K562 (cell line): ENCODE data around the gene NLRP5. TPM values are rescaled to one million over a fixed set of nuclear protein-coding genes. Genes with fewer than 3 reads are reported as not detected.
A peak's percentile ranks its signal among the peaks of the same experiment; 100 is the strongest.
"Not testable (repeated sequence)": the region's sequence is repeated elsewhere in the genome, so short reads cannot be mapped to it uniquely, and the experiment has no call there.

Source experiments
- ATAC-seq: fragments of 200-7000 bp; cut with Tn5 transposase; 3 replicates; pipeline ENCODE4 v1.9.1; 2020; ENCODE audit warnings: moderate library complexity
- BruUV-seq: library from RNA; stranded (reverse); fragments of 400-500 nt; replicated peaks from 2 replicates; lab custom pipeline; 2021; lab: Mats Ljungman, UMichigan
- CTCF ChIA-PET: fragments of 300-600 bp; formaldehyde crosslinking; extraction: SDS; loops from one replicate; lab custom pipeline; 2021; ENCODE audit warnings: low intra/inter-chr PET ratio; lab: Yijun Ruan, JAX
- POLR2A ChIA-PET: fragments of 300-600, 350-650 bp; sonication (Branson Sonifier 250); formaldehyde crosslinking; extraction: SDS; loops from one replicate; lab custom pipeline; 2021; ENCODE audit warnings: antibody characterized with exemption, inconsistent platforms; lab: Yijun Ruan, JAX
- DNase-seq, 4 experiments: peaks; one replicate each; pipeline versions ENCODE4 v3.0.0 to v3.0.0-alpha.2; 2011 to 2018; ENCODE audit warnings: low spot score in 3 of 4, mixed read lengths in 3 of 4; ENCODE audit errors: extremely low read depth in 1 of 4
- FAIRE-seq: peaks from 2 replicates; lab custom pipeline; 2011; peaks lifted over from hg19 to GRCh38; lab: Jason Lieb, UNC
- H2AFZ ChIP-seq: 2 replicates; pipeline ENCODE4 v1.6.0; 2011; ENCODE audit warnings: low read depth, low read length, control low read depth, inconsistent platforms
- H3K27ac ChIP-seq: fragments of 200-600 bp; 3 replicates; pipeline ENCODE4 v1.8.0; 2011; ENCODE audit warnings: low read depth, mild to moderate bottlenecking, control low read depth, inconsistent platforms, low read length, moderate library complexity, mixed read lengths; ENCODE audit errors: extremely low read depth
- H3K27me3 ChIP-seq, 2 experiments: fragments of 300-600 bp in 1 of 2; 2 replicates in 1 of 2; 3 replicates in 1 of 2; pipeline versions ENCODE4 v1.6.0 to v1.8.0; 2011; ENCODE audit warnings: inconsistent platforms in 2 of 2, low read length in 2 of 2, mild to moderate bottlenecking in 1 of 2, mixed read lengths in 1 of 2, moderate library complexity in 1 of 2; ENCODE audit not compliant: control insufficient read depth in 2 of 2, insufficient read depth in 2 of 2
- H3K36me3 ChIP-seq: fragments of 300-600 bp; 3 replicates; pipeline ENCODE4 v1.8.0; 2011; ENCODE audit warnings: mild to moderate bottlenecking, low read length, inconsistent platforms; ENCODE audit not compliant: control insufficient read depth, insufficient read depth
- H3K4me1 ChIP-seq, 2 experiments: fragments of 200-600 bp in 1 of 2; replicated peaks in 1 of 2; 2 replicates in 1 of 2; 3 replicates in 1 of 2; pipeline versions ENCODE4 v1.5.1 to v1.8.0; 2011; ENCODE audit warnings: inconsistent platforms in 2 of 2, low read length in 2 of 2, mild to moderate bottlenecking in 1 of 2, mixed read lengths in 1 of 2, moderate library complexity in 1 of 2; ENCODE audit not compliant: control insufficient read depth in 2 of 2, insufficient read depth in 2 of 2
- H3K4me2 ChIP-seq: 2 replicates; pipeline ENCODE4 v1.6.1; 2011; ENCODE audit warnings: low read length, control low read depth, inconsistent platforms, mixed read lengths; ENCODE audit not compliant: insufficient read depth
- H3K4me3 ChIP-seq: fragments of 200-600 bp; sonication (generic), shearing (Covaris generic); 2 replicates; pipeline ENCODE4 v1.5.1; 2016; ENCODE audit warnings: control low read depth, inconsistent platforms
- H3K79me2 ChIP-seq: fragments of 200-600 bp; 3 replicates; pipeline ENCODE4 v1.8.0; 2011; ENCODE audit warnings: low read length, inconsistent platforms; ENCODE audit not compliant: control insufficient read depth, insufficient read depth
- H3K9ac ChIP-seq, 2 experiments: 2 replicates each; pipeline versions ENCODE4 v1.6.0 to v1.6.1; 2011; ENCODE audit warnings: low read depth in 2 of 2, low read length in 2 of 2, control low read depth in 1 of 2, inconsistent platforms in 1 of 2, mild to moderate bottlenecking in 1 of 2, mixed read lengths in 1 of 2; ENCODE audit not compliant: insufficient read depth in 1 of 2
- H3K9me1 ChIP-seq: one replicate; pipeline ENCODE4 v1.6.0; 2011; ENCODE audit warnings: inconsistent platforms, mild to moderate bottlenecking, low read length, moderate library complexity; ENCODE audit not compliant: control insufficient read depth, insufficient read depth
- H3K9me3 ChIP-seq: replicated peaks from 2 replicates; pipeline ENCODE4 v1.5.1; 2011; ENCODE audit warnings: low read depth, low read length, inconsistent platforms; ENCODE audit not compliant: control insufficient read depth, insufficient read depth
- H4K20me1 ChIP-seq: replicated peaks from 2 replicates; pipeline ENCODE4 v1.6.1; 2011; ENCODE audit warnings: low read length, inconsistent platforms, mixed read lengths; ENCODE audit not compliant: control insufficient read depth, insufficient read depth
- BRD4 ChIP-seq: fragments of 200-600 bp; sonication (generic); IDR thresholded peaks from 2 replicates; pipeline ENCODE4 v1.6.1; 2017; ENCODE audit warnings: inconsistent platforms
- MBD2 ChIP-seq: sonication (generic); IDR thresholded peaks from 2 replicates; pipeline ENCODE4 v1.6.1; 2016; ENCODE audit warnings: low read depth, borderline replicate concordance
- POLR2G ChIP-seq: fragments of 200-400 bp; formaldehyde crosslinking; IDR thresholded peaks from 2 replicates; pipeline ENCODE4 v1.6.1; 2017; ENCODE audit warnings: low read depth, mild to moderate bottlenecking, antibody characterized with exemption, low read length, moderate library complexity
- WGBS: fragments of 100-300 bp; shearing (Covaris generic); methylation state at CpG from one replicate; pipeline ENCODE4 v1.1.6; 2016; ENCODE audit warnings: low coverage, mixed read lengths; ENCODE audit not compliant: insufficient coverage; ENCODE audit errors: missing lambda C conversion rate; 5-methylcytosine and 5-hydroxymethylcytosine counted together
- in situ Hi-C: fragments of 300-500 bp; cut with MboI; formaldehyde crosslinking; loops from 4 replicates; pipeline ENCODE4 v1.15.0; 2018; ENCODE audit warnings: inconsistent platforms, mixed read lengths
- intact Hi-C: fragments of 100-400 bp; cut with micrococcal nuclease; formaldehyde crosslinking; loops from 2 replicates; pipeline ENCODE4 v1.14.2; 2022
- polyA plus RNA-seq, 8 experiments: library from polyadenylated mRNA; depleted of rRNA in 4 of 8; stranded (reverse) in 5 of 8; unstranded in 3 of 8; fragments of >200 nt; fragmentation: Nextera tagmentation in 2 of 8; fragmentation: Illumina TruSeq in 1 of 8; extraction: Ambion mirVana in 2 of 8; extraction: Trizol in 1 of 8; gene quantifications; 2 replicates each; pipeline versions ENCODE4 v1.2.1 to v1.2.3, GENCODE V29; 2011 to 2014; ENCODE audit warnings: inconsistent platforms in 1 of 8, missing spikeins in 1 of 8
- total RNA-seq, 7 experiments: library from RNA; depleted of rRNA in 6 of 7; stranded (reverse); fragments of >200 nt in 6 of 7; fragmentation: Illumina TruSeq in 2 of 7; extraction: Trizol in 2 of 7; gene quantifications; 2 replicates each; pipeline versions ENCODE4 v1.2.1 to v1.2.3, GENCODE V29; 2011 to 2021; ENCODE audit warnings: low replicate concordance in 1 of 7

Gene NLRP5
- total and polyA plus RNA-seq, 9 of the 15 experiments (the other 6 are each of a cell fraction or from before 2014, with no cell fraction given), result 0.04 to 0.07 TPM; not detected in 7

DNA sequence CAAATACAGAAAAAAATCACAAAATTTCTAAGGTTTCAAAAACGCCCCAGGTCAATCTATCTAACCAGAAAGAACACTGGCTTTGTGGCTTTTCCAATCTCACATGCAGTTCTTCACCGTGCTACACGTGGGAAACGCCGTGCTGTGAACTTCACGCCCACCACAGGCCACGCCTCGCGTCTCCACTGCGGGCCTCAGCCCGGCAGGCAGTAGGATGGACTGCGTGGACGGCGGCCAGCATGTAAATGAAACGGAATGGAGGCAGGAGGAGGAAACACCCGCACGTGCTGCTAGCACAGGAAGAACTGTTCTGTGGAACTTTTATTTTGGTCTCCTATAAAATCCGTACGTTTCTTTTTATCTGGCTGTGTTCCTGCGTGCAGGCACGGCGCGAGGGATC lies 110.7 kb downstream of the NLRP5 start:
- Histone ChIP-seq H3K27me3 (no peaks in the 10 kb centered on the region), H2AFZ (no peak overlapping the region), H3K79me2 (peaks cover 68% of the 10 kb centered on the region), H3K27ac (no peak overlapping the region), H3K36me3 (peaks cover 81% of the 10 kb centered on the region), H3K4me3 (no peak overlapping the region), H3K9ac (no peak overlapping the region), H3K9me3 (peaks cover 13% of the 10 kb centered on the region), H3K4me1 (peaks cover 0 to 9% of the 10 kb centered on the region in 2 experiments; a peak in 1 of 5 replicates), H3K4me2 (no peak overlapping the region), H3K9me1 (no peaks in the 10 kb centered on the region), H4K20me1 (no peaks in the 10 kb centered on the region)
- intact Hi-C loops, result no loop called here
- DNase-seq (no peak), ATAC-seq (no peak), FAIRE-seq (no peak)
- TF ChIP-seq BRD4 (no peak), POLR2G (peak; percentile 54; the same call in 1 of the 2 replicates)
- CTCF ChIA-PET, result no interaction called here
- POLR2A ChIA-PET, result interaction anchor here (1.2 kb wide), 1 partner anchor 12 kb away, joined by 4 read pairs; no protein-coding TSS in a partner anchor
- in situ Hi-C loops, result no loop called here
- WGBS, result 93% methylated on average over 17 of the region's 23 CpGs
- no TSS peak for BruUV-seq

DNA sequence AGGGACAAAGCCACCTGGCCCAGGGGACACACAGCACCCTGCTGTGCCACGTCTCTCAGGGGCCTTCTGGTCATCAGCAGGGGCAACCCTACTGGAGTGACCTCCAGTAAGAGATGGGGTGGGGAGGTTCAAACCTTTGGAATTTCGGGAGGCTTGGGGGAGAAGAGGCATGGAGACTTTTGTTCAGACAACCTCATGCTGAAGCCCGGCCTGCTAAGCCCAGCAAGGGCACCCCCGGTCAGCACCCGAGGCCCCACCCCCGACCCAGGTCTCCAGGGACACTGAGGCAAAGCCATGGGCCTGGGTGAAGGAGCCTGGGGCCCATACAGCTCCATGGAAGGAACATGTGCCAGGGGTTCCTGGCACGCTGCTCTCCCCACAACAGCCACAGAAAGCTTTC lies 111.2 kb downstream of the NLRP5 start:
- ChIA-PET POLR2A (no interaction called here), CTCF (no interaction called here)
- Histone ChIP-seq H3K9ac (no peak overlapping the region), H3K4me2 (no peak overlapping the region), H3K27me3 (no peaks in the 10 kb centered on the region), H3K4me3 (no peak overlapping the region), H3K9me1 (no peaks in the 10 kb centered on the region), H2AFZ (no peak overlapping the region), H3K36me3 (peaks cover 81% of the 10 kb centered on the region), H3K9me3 (peaks cover 10% of the 10 kb centered on the region), H3K79me2 (peaks cover 67% of the 10 kb centered on the region), H4K20me1 (no peaks in the 10 kb centered on the region), H3K27ac (no peak overlapping the region), H3K4me1 (peaks cover 0 to 14% of the 10 kb centered on the region in 2 experiments; a peak in 1 of 5 replicates)
- in situ Hi-C loops, result no loop called here
- DNase-seq, result no peak
- no peak for TF ChIP-seq MBD2
- WGBS, result 97% methylated on average over 4 of the region's 7 CpGs
- no peak for ATAC-seq
- no TSS peak for BruUV-seq
- intact Hi-C loops, result no loop called here
- FAIRE-seq, result no peak

GRCh38 chr19:56098237-56098636 lies 111.7 kb downstream of the NLRP5 start:
- WGBS, result 100% methylated on average over 1 of the region's 21 CpGs
- FAIRE-seq, H3K27me3 ChIP-seq: not testable (repeated sequence)

More at GRCh38 chr19:56098237-56098636, 111.7 kb downstream of the NLRP5 start:
- H3K9me3 ChIP-seq, CTCF ChIA-PET, H3K4me3 ChIP-seq, in situ Hi-C loops, DNase-seq, H2AFZ ChIP-seq, POLR2A ChIA-PET, H4K20me1 ChIP-seq, H3K4me2 ChIP-seq, ATAC-seq, H3K9ac ChIP-seq, BruUV-seq, H3K9me1 ChIP-seq, H3K27ac ChIP-seq, intact Hi-C loops: not testable (repeated sequence)
- Histone ChIP-seq H3K4me1 (peaks cover 0 to 18% of the 10 kb centered on the region in 2 experiments; a peak in 1 of 5 replicates), H3K36me3 (peaks cover 81% of the 10 kb centered on the region), H3K79me2 (peaks cover 67% of the 10 kb centered on the region)
